HEK293 (cell line): ENCODE data around the gene C11orf71.

Experiments
- CTCF ChIA-PET: fragments of 350-600 bp; formaldehyde crosslinking; extraction: SDS; loops from one replicate; lab custom pipeline; 2021; ENCODE audit warnings: antibody characterized with exemption; lab: Yijun Ruan, JAX
- POLR2A ChIA-PET: fragments of 300-600 bp; formaldehyde crosslinking; extraction: SDS; loops from one replicate; lab custom pipeline; 2020; ENCODE audit warnings: antibody characterized with exemption, inconsistent platforms; lab: Yijun Ruan, JAX
- H3K27ac ChIP-seq: fragments of 200-500 bp; sonication (Bioruptor generic); 2 replicates; pipeline ENCODE4 v1.5.1; 2014; ENCODE audit warnings: low read depth, low read length, control low read depth, inconsistent platforms; ENCODE audit errors: extremely low read depth
- H3K36me3 ChIP-seq, 2 experiments: fragments of 200-500 bp in 1 of 2; sonication (Bioruptor generic) in 1 of 2; 1 replicate in 1 of 2; 2 replicates in 1 of 2; pipeline ENCODE4 v1.5.1; 2014 to 2017; ENCODE audit warnings: inconsistent platforms in 2 of 2, low read length in 2 of 2; ENCODE audit not compliant: control insufficient read depth in 2 of 2, insufficient read depth in 1 of 2
- H3K4me1 ChIP-seq: fragments of 200-500 bp; sonication (Bioruptor generic); 2 replicates; pipeline ENCODE4 v1.5.1; 2014; ENCODE audit warnings: mild to moderate bottlenecking, low read length, inconsistent platforms; ENCODE audit not compliant: control insufficient read depth, insufficient read depth
- H3K4me3 ChIP-seq: 2 replicates; pipeline ENCODE4 v1.5.1; 2011; ENCODE audit warnings: low read depth, mild to moderate bottlenecking, control low read depth, low read length, moderate library complexity
- H3K9me3 ChIP-seq: fragments of 200-500 bp; sonication (Bioruptor generic); 2 replicates; pipeline ENCODE4 v1.5.1; 2014; ENCODE audit warnings: low read depth, low read length, inconsistent platforms; ENCODE audit not compliant: control insufficient read depth, insufficient read depth
- BCL11A ChIP-seq: fragments of 450-650 bp; formaldehyde crosslinking; IDR thresholded peaks from 2 replicates; pipeline ENCODE4 v1.5.1; 2016; ENCODE audit warnings: low read depth, missing biosample characterization, missing genetic modification characterization
- GLIS1 ChIP-seq: fragments of 450-650 bp; formaldehyde crosslinking; IDR thresholded peaks from 2 replicates; pipeline ENCODE4 v1.5.1; 2016; ENCODE audit warnings: missing biosample characterization, missing genetic modification characterization
- KLF9 ChIP-seq: fragments of 450-650 bp; formaldehyde crosslinking; IDR thresholded peaks from 2 replicates; pipeline ENCODE4 v1.5.1; 2016; ENCODE audit warnings: missing biosample characterization, missing genetic modification characterization, low read depth
- PATZ1 ChIP-seq: fragments of 450-650 bp; formaldehyde crosslinking; IDR thresholded peaks from 2 replicates; pipeline ENCODE4 v1.5.1; 2016; ENCODE audit warnings: missing biosample characterization, missing genetic modification characterization
- PRDM6 ChIP-seq: fragments of 450-650 bp; formaldehyde crosslinking; IDR thresholded peaks from 2 replicates; pipeline ENCODE4 v1.5.1; 2017; ENCODE audit warnings: missing biosample characterization, missing genetic modification characterization
- SP7 ChIP-seq: fragments of 450-650 bp; formaldehyde crosslinking; IDR thresholded peaks from 2 replicates; pipeline ENCODE4 v1.5.1; 2016; ENCODE audit warnings: missing biosample characterization, missing genetic modification characterization
- WT1 ChIP-seq: fragments of 450-650 bp; formaldehyde crosslinking; IDR thresholded peaks from 2 replicates; pipeline ENCODE4 v1.5.1; 2016; ENCODE audit warnings: missing biosample characterization, missing genetic modification characterization
- ZEB2 ChIP-seq: fragments of 450-650 bp; formaldehyde crosslinking; IDR thresholded peaks from 2 replicates; pipeline ENCODE4 v1.5.1; 2016; ENCODE audit warnings: missing biosample characterization, missing genetic modification characterization
- ZNF132 ChIP-seq: fragments of 450-650 bp; formaldehyde crosslinking; IDR thresholded peaks from 2 replicates; pipeline ENCODE4 v1.5.1; 2017; ENCODE audit warnings: missing biosample characterization, missing genetic modification characterization, borderline replicate concordance
- ZNF140 ChIP-seq: fragments of 450-650 bp; formaldehyde crosslinking; IDR thresholded peaks from 2 replicates; pipeline ENCODE4 v1.5.1; 2016; ENCODE audit warnings: missing biosample characterization, missing genetic modification characterization
- ZNF146 ChIP-seq: fragments of 450-650 bp; formaldehyde crosslinking; IDR thresholded peaks from 2 replicates; pipeline ENCODE4 v1.5.1; 2016; ENCODE audit warnings: missing biosample characterization, missing genetic modification characterization
- ZNF214 ChIP-seq: fragments of 450-650 bp; formaldehyde crosslinking; IDR thresholded peaks from 2 replicates; pipeline ENCODE4 v1.5.1; 2017; ENCODE audit warnings: missing biosample characterization, mild to moderate bottlenecking, missing genetic modification characterization, borderline replicate concordance
- ZNF280C ChIP-seq: fragments of 450-650 bp; formaldehyde crosslinking; IDR thresholded peaks from 2 replicates; pipeline ENCODE4 v1.5.1; 2016; ENCODE audit warnings: missing biosample characterization, missing genetic modification characterization
- ZNF324 ChIP-seq: fragments of 450-650 bp; formaldehyde crosslinking; IDR thresholded peaks from 2 replicates; pipeline ENCODE4 v1.5.1; 2016; ENCODE audit warnings: missing biosample characterization, missing genetic modification characterization
- ZNF335 ChIP-seq: fragments of 450-650 bp; formaldehyde crosslinking; conservative IDR thresholded peaks from 2 replicates; pipeline ENCODE4 v1.5.1; 2016; ENCODE audit warnings: missing biosample characterization, missing genetic modification characterization
- ZNF354C ChIP-seq: fragments of 450-650 bp; formaldehyde crosslinking; IDR thresholded peaks from 2 replicates; pipeline ENCODE4 v1.5.1; 2016; ENCODE audit warnings: missing biosample characterization, missing genetic modification characterization, low read depth, borderline replicate concordance
- ZNF366 ChIP-seq: fragments of 450-650 bp; formaldehyde crosslinking; conservative IDR thresholded peaks from 2 replicates; pipeline ENCODE4 v1.5.1; 2016; ENCODE audit warnings: missing biosample characterization, missing genetic modification characterization
- ZNF398 ChIP-seq: fragments of 450-650 bp; formaldehyde crosslinking; IDR thresholded peaks from 2 replicates; pipeline ENCODE4 v1.5.1; 2017; ENCODE audit warnings: missing biosample characterization, missing genetic modification characterization
- ZNF433 ChIP-seq: fragments of 450-650 bp; formaldehyde crosslinking; IDR thresholded peaks from 2 replicates; pipeline ENCODE4 v1.5.1; 2016; ENCODE audit warnings: missing biosample characterization, missing genetic modification characterization, low read depth
- ZNF571 ChIP-seq: fragments of 450-650 bp; formaldehyde crosslinking; IDR thresholded peaks from 2 replicates; pipeline ENCODE4 v1.5.0; 2017; ENCODE audit warnings: missing biosample characterization, missing genetic modification characterization
- ZNF629 ChIP-seq: fragments of 450-650 bp; formaldehyde crosslinking; IDR thresholded peaks from 2 replicates; pipeline ENCODE4 v1.5.1; 2017; ENCODE audit warnings: missing biosample characterization, missing genetic modification characterization
- ZNF645 ChIP-seq: fragments of 450-650 bp; formaldehyde crosslinking; IDR thresholded peaks from 2 replicates; pipeline ENCODE4; 2016; ENCODE audit warnings: missing biosample characterization, missing genetic modification characterization
- ZNF692 ChIP-seq: fragments of 450-650 bp; formaldehyde crosslinking; IDR thresholded peaks from 2 replicates; pipeline ENCODE4 v1.5.1; 2016; ENCODE audit warnings: missing biosample characterization, missing genetic modification characterization
- ZNF768 ChIP-seq: fragments of 450-650 bp; formaldehyde crosslinking; IDR thresholded peaks from 2 replicates; pipeline ENCODE4 v1.5.1; 2018; ENCODE audit warnings: missing biosample characterization, mild to moderate bottlenecking, missing genetic modification characterization
- ZNF776 ChIP-seq: fragments of 450-650 bp; formaldehyde crosslinking; IDR thresholded peaks from 2 replicates; pipeline ENCODE4 v1.5.0; 2017; ENCODE audit warnings: missing biosample characterization, missing genetic modification characterization, borderline replicate concordance

The C11orf71 gene

GRCh38 chr11:114397349-114397982 lies 2.8 kb downstream of the C11orf71 start:
- TF ChIP-seq ZNF366 (tag by site-specific recombination) (peak; percentile 49; the same call in 1 of the 2 replicates), ZNF629 (tag by site-specific recombination) (peak; percentile 37; the same call in 1 of the 2 replicates), WT1 (tag by site-specific recombination) (peak; percentile 88), PRDM6 (tag by site-specific recombination) (peak; percentile 40), ZNF140 (tag by site-specific recombination) (no peak), GLIS1 (tag by site-specific recombination) (no peak), ZNF146 (tag by site-specific recombination) (no peak), BCL11A (tag by site-specific recombination) (no peak), ZNF214 (tag by site-specific recombination) (no peak), KLF9 (tag by site-specific recombination) (no peak), ZNF692 (0 out of 2 replicates have a peak, but pooled peaks have one; percentile 13), ZEB2 (0 out of 2 replicates have a peak, but pooled peaks have one; percentile 22), ZNF335 (tag by site-specific recombination) (peak; percentile 34; the same call in 1 of the 2 replicates), SP7 (tag by site-specific recombination) (peak; percentile 91), ZNF354C (no peak), ZNF132 (no peak)
- ChIA-PET CTCF (interaction anchor here (0.7 kb wide), 1 partner anchor 172 kb away, joined by 4 read pairs; no protein-coding TSS in a partner anchor), POLR2A (interaction anchor here (1.0 to 1.1 kb wide), 2 partner anchors 17 to 42 kb away, joined by 4 to 5 read pairs; partner anchors contain the start of gene REXO2)
- Histone ChIP-seq H3K27ac (no peak overlapping the region), H3K4me3 (no peak overlapping the region), H3K36me3 (no peaks in the 10 kb centered on the region), H3K9me3 (no peaks in the 10 kb centered on the region), H3K4me1 (no peaks in the 10 kb centered on the region; the same call in 1 of the 2 replicates)

- POLR2A ChIA-PET, result no interaction called here
Measured at GRCh38 chr11:114396916-114397315, 3.4 kb downstream of the C11orf71 start.

More at GRCh38 chr11:114396916-114397315, 3.4 kb downstream of the C11orf71 start:
- no peak overlapping the region for H3K4me3 ChIP-seq
- H3K9me3 ChIP-seq, result no peaks in the 10 kb centered on the region
- H3K27ac ChIP-seq, result no peak overlapping the region
- H3K36me3 ChIP-seq, result no peaks in the 10 kb centered on the region
- CTCF ChIA-PET, result no interaction called here
- no peaks in the 10 kb centered on the region; the same call in 1 of the 2 replicates for H3K4me1 ChIP-seq
- TF ChIP-seq ZNF571 (no peak), ZNF140 (tag by site-specific recombination) (no peak), ZNF280C (tag by site-specific recombination) (no peak), PATZ1 (tag by site-specific recombination) (no peak), ZNF398 (tag by site-specific recombination) (no peak), ZNF768 (no peak), ZNF645 (tag by site-specific recombination) (no peak), ZNF433 (no peak), ZNF324 (tag by site-specific recombination) (no peak), ZNF776 (tag by site-specific recombination) (no peak)
